SK-N-SH (cell line): Measurements from ENCODE around the gene ZBTB24. TPM values are rescaled to one million over a fixed set of nuclear protein-coding genes. Genes with fewer than 3 reads are reported as not detected.

Experiments used
- CTCF ChIA-PET: fragments of 300-600, 350-600 bp; formaldehyde crosslinking; extraction: SDS; loops from one replicate; lab custom pipeline; 2021; lab: Yijun Ruan, JAX
- POLR2A ChIA-PET: fragments of 350-600 bp; sonication (Branson Sonifier 250); formaldehyde crosslinking; extraction: SDS; loops from one replicate; lab custom pipeline; 2020; ENCODE audit warnings: antibody characterized with exemption, inconsistent platforms; lab: Yijun Ruan, JAX
- DNase-seq: peaks from one replicate; pipeline ENCODE4 v3.0.0; 2012
- H2AFZ ChIP-seq: fragments of 200-600 bp; sonication (generic); 2 replicates; pipeline ENCODE4 v1.8.1; 2016; ENCODE audit warnings: antibody characterized with exemption, mild to moderate bottlenecking, low read depth
- H3F3A ChIP-seq: fragments of 200-600 bp; sonication (generic); replicated peaks from 2 replicates; pipeline ENCODE3; 2016; ENCODE audit warnings: antibody characterized with exemption, mild to moderate bottlenecking; ENCODE audit not compliant: insufficient read depth
- H3K27ac ChIP-seq, 2 experiments: fragments of 200-500 bp in 1 of 2; fragments of 200-600 bp in 1 of 2; sonication (Bioruptor generic) in 1 of 2; sonication (generic), shearing (Covaris generic) in 1 of 2; 2 replicates each; pipeline versions ENCODE4 v1.5.1 to v1.6.1; 2014 to 2016; ENCODE audit warnings: low read depth in 2 of 2, inconsistent platforms in 1 of 2, low read length in 1 of 2, mild to moderate bottlenecking in 1 of 2, mixed read lengths in 1 of 2
- H3K27me3 ChIP-seq: fragments of 200-600 bp; sonication (generic), shearing (Covaris generic); 2 replicates; pipeline ENCODE4 v1.6.1; 2016; ENCODE audit warnings: mixed run types; ENCODE audit not compliant: insufficient read depth
- H3K36me3 ChIP-seq, 2 experiments: fragments of 200-500 bp in 1 of 2; fragments of 200-600 bp in 1 of 2; sonication (Bioruptor generic) in 1 of 2; sonication (generic) in 1 of 2; replicated peaks in 1 of 2; 2 replicates each; pipeline versions ENCODE3 to v1.5.1; 2014 to 2016; ENCODE audit warnings: low read length in 1 of 2, mild to moderate bottlenecking in 1 of 2; ENCODE audit not compliant: insufficient read depth in 2 of 2, control insufficient read depth in 1 of 2
- H3K4me1 ChIP-seq, 2 experiments: fragments of 200-500 bp in 1 of 2; fragments of 200-600 bp in 1 of 2; sonication (Bioruptor generic) in 1 of 2; sonication (generic), shearing (Covaris generic) in 1 of 2; 2 replicates each; pipeline versions ENCODE4 v1.5.1 to v1.6.1; 2014 to 2016; ENCODE audit warnings: low read depth in 1 of 2, low read length in 1 of 2, mixed run types in 1 of 2; ENCODE audit not compliant: insufficient read depth in 2 of 2, control insufficient read depth in 1 of 2
- H3K4me2 ChIP-seq: fragments of 200-600 bp; sonication (generic), shearing (Covaris generic); 2 replicates; pipeline ENCODE4 v1.6.1; 2017; ENCODE audit warnings: mixed run types
- H3K4me3 ChIP-seq, 2 experiments: fragments of 200-500 bp in 1 of 2; fragments of 200-600 bp in 1 of 2; sonication (Bioruptor generic) in 1 of 2; sonication (generic), shearing (Covaris generic) in 1 of 2; 2 replicates each; pipeline versions ENCODE4 v1.5.1 to v1.8.1; 2014 to 2016; ENCODE audit warnings: low read depth in 2 of 2, inconsistent platforms in 1 of 2, low read length in 1 of 2, mild to moderate bottlenecking in 1 of 2, mixed read lengths in 1 of 2, moderate library complexity in 1 of 2
- H3K79me2 ChIP-seq: fragments of 200-600 bp; sonication (generic); 2 replicates; pipeline ENCODE4 v1.8.1; 2017; ENCODE audit warnings: mild to moderate bottlenecking; ENCODE audit not compliant: insufficient read depth
- H3K9ac ChIP-seq: fragments of 200-600 bp; sonication (generic); 2 replicates; pipeline ENCODE4 v1.6.1; 2017; ENCODE audit warnings: mixed run types
- H3K9me2 ChIP-seq: fragments of 200-600 bp; sonication (generic); 2 replicates; pipeline ENCODE4 v1.6.1; 2017; ENCODE audit warnings: mixed run types
- H3K9me3 ChIP-seq: fragments of 200-600 bp; sonication (generic); 2 replicates; pipeline ENCODE4 v1.6.1; 2017; ENCODE audit warnings: mixed run types, mild to moderate bottlenecking, moderate library complexity
- H4K20me1 ChIP-seq: fragments of 200-600 bp; sonication (generic); 2 replicates; pipeline ENCODE4 v1.6.1; 2017; ENCODE audit warnings: mild to moderate bottlenecking, mixed run types; ENCODE audit not compliant: insufficient read depth
- CHD2 ChIP-seq: fragments of 150-350 bp; IDR thresholded peaks from 2 replicates; pipeline ENCODE4 v1.6.1; 2018; ENCODE audit warnings: low read length; ENCODE audit not compliant: partially characterized antibody
- ELF1 ChIP-seq: IDR thresholded peaks from 2 replicates; pipeline ENCODE4 v1.4.0; 2012
- EZH2phosphoT487 ChIP-seq: fragments of 200-600 bp; sonication (generic); IDR thresholded peaks from 2 replicates; pipeline ENCODE4 v1.6.1; 2017; ENCODE audit warnings: low read depth, mixed run types, mild to moderate bottlenecking, antibody characterized with exemption, moderate library complexity, borderline replicate concordance
- FOSL2 ChIP-seq: IDR thresholded peaks from 2 replicates; pipeline ENCODE4 v1.4.0; 2012; ENCODE audit warnings: low read depth, mild to moderate bottlenecking, moderate library complexity, borderline replicate concordance
- GATA2 ChIP-seq: sonication (generic); formaldehyde crosslinking; IDR thresholded peaks from 2 replicates; pipeline ENCODE4 v1.5.0; 2020; ENCODE audit warnings: mild to moderate bottlenecking, missing genetic modification reagents
- RFX5 ChIP-seq: IDR thresholded peaks from 2 replicates; pipeline ENCODE4 v1.6.1; 2012; ENCODE audit warnings: mild to moderate bottlenecking, improper control_type of control experiment, low read length
- RXRA ChIP-seq: IDR thresholded peaks from 2 replicates; pipeline ENCODE4 v1.4.0; 2012; ENCODE audit warnings: low read depth, mild to moderate bottlenecking, borderline replicate concordance
- SMC3 ChIP-seq: IDR thresholded peaks from 2 replicates; pipeline ENCODE4 v1.6.1; 2012; ENCODE audit warnings: low read depth, low read length, improper control_type of control experiment
- TEAD4 ChIP-seq: IDR thresholded peaks from 2 replicates; pipeline ENCODE4 v1.4.0; 2012; ENCODE audit warnings: mild to moderate bottlenecking, borderline replicate concordance; ENCODE audit not compliant: insufficient read depth
- WGBS: methylation state at CpG from one replicate; pipeline ENCODE4 v1.1.6; 2017; ENCODE audit warnings: low lambda C conversion rate; 5-methylcytosine and 5-hydroxymethylcytosine counted together
- polyA plus RNA-seq, 3 experiments: library from polyadenylated mRNA; depleted of rRNA; stranded (reverse); fragments of >200 nt; gene quantifications; 2 replicates each; pipeline ENCODE4 v1.2.3, GENCODE V29; 2012
- TF ChIP-seq, protein P1 (sequence below): fragments of 150-350 bp; IDR thresholded peaks from 2 replicates; pipeline ENCODE4 v1.6.1; 2017; ENCODE audit warnings: antibody characterized with exemption, low read length, low read depth, borderline replicate concordance
- TF ChIP-seq, protein P2 (sequence below): IDR thresholded peaks from 2 replicates; pipeline ENCODE4 v1.4.0; 2012; ENCODE audit warnings: low read depth

ZBTB24 gene
- polyA plus RNA-seq, 1 of the 3 experiments (the other 2 are of a cell fraction), result 1.7 TPM

DNA sequence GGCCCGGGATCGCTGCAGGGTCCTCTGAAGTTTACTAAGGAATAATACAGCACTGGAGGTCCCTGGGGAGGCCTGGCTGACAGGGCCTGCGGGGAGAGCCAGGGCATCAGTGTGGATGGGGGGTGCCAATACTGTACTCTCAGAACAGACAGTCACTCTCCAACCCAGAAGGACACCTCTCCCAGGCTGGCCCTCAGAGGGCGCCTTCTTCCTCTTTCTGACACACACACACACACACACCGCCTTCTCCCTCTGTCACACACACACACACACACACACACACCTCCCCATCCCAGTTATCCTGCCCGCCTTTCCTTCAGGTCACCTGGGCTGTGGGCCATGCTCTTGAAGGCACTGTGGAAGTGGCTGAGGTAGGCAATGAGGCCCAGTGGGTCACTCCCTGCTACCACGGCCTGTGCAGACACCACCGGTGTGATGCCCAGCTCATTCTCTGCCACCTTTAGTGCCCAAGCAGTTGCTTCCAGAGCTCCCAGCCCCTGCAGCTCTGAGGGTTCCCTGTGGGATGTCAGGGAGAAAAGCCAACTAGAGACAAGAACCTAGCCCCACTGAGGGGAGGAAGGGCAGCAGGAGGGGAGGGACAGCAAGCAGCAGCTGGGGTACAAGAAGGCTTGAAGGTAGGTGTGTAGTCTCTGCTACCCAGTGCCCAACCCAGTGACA lies 35.0 kb downstream of the ZBTB24 start:
- Histone ChIP-seq H3K4me1 (peaks cover 0 to under 1% of the 10 kb centered on the region in 2 experiments; a peak in 1 of 4 replicates), H2AFZ (no peak overlapping the region), H3K4me2 (no peak overlapping the region), H3K79me2 (no peaks in the 10 kb centered on the region; the same call in 1 of the 2 replicates), H3K4me3 (no peak overlapping the region), H3K27ac (no peak overlapping the region; a peak in 1 of 4 replicates), H3K36me3 (peaks cover 10 to 54% of the 10 kb centered on the region in 2 experiments), H3K9me2 (no peaks in the 10 kb centered on the region), H3K9ac (no peak overlapping the region), H3K27me3 (no peaks in the 10 kb centered on the region), H3K9me3 (no peaks in the 10 kb centered on the region), H4K20me1 (no peaks in the 10 kb centered on the region), H3F3A (no peaks in the 10 kb centered on the region)
- DNase-seq, result no peak
- TF ChIP-seq SMC3 (no peak), EZH2phosphoT487 (no peak), CHD2 (no peak), FOSL2 (no peak), RXRA (no peak)
- TF ChIP-seq, protein P1, sequence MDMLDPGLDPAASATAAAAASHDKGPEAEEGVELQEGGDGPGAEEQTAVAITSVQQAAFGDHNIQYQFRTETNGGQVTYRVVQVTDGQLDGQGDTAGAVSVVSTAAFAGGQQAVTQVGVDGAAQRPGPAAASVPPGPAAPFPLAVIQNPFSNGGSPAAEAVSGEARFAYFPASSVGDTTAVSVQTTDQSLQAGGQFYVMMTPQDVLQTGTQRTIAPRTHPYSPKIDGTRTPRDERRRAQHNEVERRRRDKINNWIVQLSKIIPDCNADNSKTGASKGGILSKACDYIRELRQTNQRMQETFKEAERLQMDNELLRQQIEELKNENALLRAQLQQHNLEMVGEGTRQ, result no peak
- CTCF ChIA-PET, result no interaction called here
- WGBS, result 91% methylated on average over 8 of the region's 8 CpGs
- POLR2A ChIA-PET, result interaction anchor here (0.7 to 1.5 kb wide), 2 partner anchors 7 to 16 kb away, joined by 3 to 5 read pairs; partner anchors contain the start of genes PPIL6 and SMPD2

GRCh38 chr6:109447087-109447486 lies 35.9 kb downstream of the ZBTB24 start:
- H3K4me3 ChIP-seq, result no peak overlapping the region
- H2AFZ ChIP-seq, result no peak overlapping the region
- H3K9ac ChIP-seq, result no peak overlapping the region
- no peaks in the 10 kb centered on the region for H3K9me3 ChIP-seq
- H3K27me3 ChIP-seq, result no peaks in the 10 kb centered on the region
- POLR2A ChIA-PET, result interaction anchor here (0.9 kb wide), 1 partner anchor 8 kb away, joined by 3 read pairs; the partner anchor contains the start of gene MICAL1
- no peaks in the 10 kb centered on the region for H3K9me2 ChIP-seq
- peaks cover 0 to 9% of the 10 kb centered on the region in 2 experiments; a peak in 1 of 4 replicates for H3K4me1 ChIP-seq
- H4K20me1 ChIP-seq, result no peaks in the 10 kb centered on the region
- peaks cover 8 to 56% of the 10 kb centered on the region in 2 experiments for H3K36me3 ChIP-seq
- WGBS, result 80% methylated on average over 6 of the region's 10 CpGs
- H3K27ac ChIP-seq, result no peak overlapping the region
- CTCF ChIA-PET, result no interaction called here
- no peak for DNase-seq
- no peaks in the 10 kb centered on the region for H3K79me2 ChIP-seq
- H3K4me2 ChIP-seq, result no peak overlapping the region
- H3F3A ChIP-seq, result no peaks in the 10 kb centered on the region
- TF ChIP-seq TEAD4 (no peak), RFX5 (no peak), CHD2 (no peak)
- TF ChIP-seq, all 33 proteins: peak for 0

DNA sequence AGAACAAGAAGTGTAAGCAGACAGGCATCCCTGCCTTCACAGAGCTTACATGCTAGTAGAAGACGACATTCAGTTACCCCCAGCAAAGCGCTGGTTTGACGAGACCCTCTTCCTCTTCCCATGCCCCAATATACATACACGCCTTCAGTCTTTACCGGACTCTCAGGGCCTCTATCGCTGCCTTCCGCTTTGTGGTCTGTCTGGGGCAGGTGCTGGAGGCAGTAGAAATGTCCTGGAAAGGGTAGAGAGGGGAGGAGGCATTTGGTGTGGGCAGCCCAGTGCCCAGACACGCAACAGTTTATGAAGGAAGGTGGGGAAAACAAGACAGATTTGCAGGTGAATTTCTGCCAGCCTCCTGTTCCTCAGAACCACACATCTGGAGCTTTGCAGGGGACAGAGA lies 36.5 kb downstream of the ZBTB24 start:
- H3K27me3 ChIP-seq, result no peaks in the 10 kb centered on the region
- peaks cover 2 to 51% of the 10 kb centered on the region in 2 experiments for H3K36me3 ChIP-seq
- no peak overlapping the region for H3K9ac ChIP-seq
- no peaks in the 10 kb centered on the region for H4K20me1 ChIP-seq
- ChIA-PET CTCF (no interaction called here), POLR2A (interaction anchor here (0.9 kb wide), 1 partner anchor 9 kb away, joined by 3 read pairs; the partner anchor contains the start of gene MICAL1)
- no peak for DNase-seq
- no peak overlapping the region for H3K27ac ChIP-seq
- no peaks in the 10 kb centered on the region for H3K79me2 ChIP-seq
- no peak overlapping the region for H2AFZ ChIP-seq
- H3K4me3 ChIP-seq, result no peak overlapping the region
- TF ChIP-seq, protein P2, sequence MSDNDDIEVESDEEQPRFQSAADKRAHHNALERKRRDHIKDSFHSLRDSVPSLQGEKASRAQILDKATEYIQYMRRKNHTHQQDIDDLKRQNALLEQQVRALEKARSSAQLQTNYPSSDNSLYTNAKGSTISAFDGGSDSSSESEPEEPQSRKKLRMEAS, result no peak
- TF ChIP-seq GATA2 (CRISPR knock-in tag) (no peak), ELF1 (no peak)
- no peaks in the 10 kb centered on the region for H3F3A ChIP-seq
- no peaks in the 10 kb centered on the region for H3K9me3 ChIP-seq
- no peak overlapping the region for H3K4me2 ChIP-seq
- no peaks in the 10 kb centered on the region for H3K9me2 ChIP-seq
- 85% methylated on average over 8 of the region's 8 CpGs for WGBS
- peaks cover 0 to 15% of the 10 kb centered on the region in 2 experiments; a peak in 1 of 4 replicates for H3K4me1 ChIP-seq
